D721Med (cell line): ENCODE results near the gene SMARCE1.

ENCODE experiments used
- DNase-seq: peaks from one replicate; pipeline ENCODE4 v3.0.0; 2011; ENCODE audit warnings: low spot score; ENCODE audit not compliant: insufficient read length
- FAIRE-seq: peaks from 2 replicates; lab custom pipeline; 2011; peaks lifted over from hg19 to GRCh38; lab: Jason Lieb, UNC
- CTCF ChIP-seq: IDR thresholded peaks from 2 replicates; pipeline ENCODE4 v1.5.1; 2012; ENCODE audit warnings: mild to moderate bottlenecking, control low read depth; ENCODE audit not compliant: insufficient read depth; ENCODE audit errors: missing control alignments

Gene SMARCE1

GRCh38 chr17:40680998-40681397 lies 33.4 kb upstream of the SMARCE1 start:
- FAIRE-seq (no peak), DNase-seq (no peak)
- no peak for TF ChIP-seq CTCF

- DNase-seq (no peak), FAIRE-seq (no peak)
- no peak for TF ChIP-seq CTCF
Measured at GRCh38 chr17:40679523-40679907, 31.9 kb upstream of the SMARCE1 start.

GRCh38 chr17:40678902-40679522 lies 31.4 kb upstream of the SMARCE1 start:
- DNase-seq (no peak), FAIRE-seq (no peak)

GRCh38 chr17:40675905-40676304 lies 28.3 kb upstream of the SMARCE1 start:
- TF ChIP-seq CTCF, result no peak
- FAIRE-seq (no peak), DNase-seq (no peak)

More at GRCh38 chr17:40678902-40679522, 31.4 kb upstream of the SMARCE1 start:
- TF ChIP-seq CTCF, result no peak

GRCh38 chr17:40672654-40673053 lies 25.0 kb upstream of the SMARCE1 start:
- FAIRE-seq, result no peak
- no peak for TF ChIP-seq CTCF
- no peak for DNase-seq

- TF ChIP-seq CTCF, result no peak
- FAIRE-seq, result no peak
- DNase-seq, result no peak
Measured at GRCh38 chr17:40671282-40671681, 23.7 kb upstream of the SMARCE1 start.

GRCh38 chr17:40666331-40666730 lies 18.7 kb upstream of the SMARCE1 start:
- no peak for FAIRE-seq
- DNase-seq, result no peak

More at GRCh38 chr17:40666331-40666730, 18.7 kb upstream of the SMARCE1 start:
- no peak for TF ChIP-seq CTCF
